Thyroid gland (tissue), 4 donors: ENCODE data around the gene ZNF576. TPM values are rescaled to one million over a fixed set of nuclear protein-coding genes. Genes with fewer than 3 reads are reported as not detected.

Experiments used
- DNase-seq, 2 donors: peaks; one replicate each; pipeline ENCODE4 v3.0.0-alpha.2; 2019
- H3K27ac ChIP-seq, 3 donors: fragments of 200-600 bp; sonication (generic); 1 replicate in 2 of 3; 2 replicates in 1 of 3; pipeline ENCODE4 v1.5.1; 2016 to 2019; ENCODE audit warnings: mild to moderate bottlenecking in 1 of 3, moderate library complexity in 1 of 3
- H3K27me3 ChIP-seq: fragments of 200-600 bp; sonication (generic); one replicate; pipeline ENCODE4 v1.5.1; 2019
- H3K36me3 ChIP-seq, 2 donors: fragments of 200-600 bp; sonication (generic); one replicate each; pipeline ENCODE4 v1.5.1; 2016 to 2019
- H3K4me1 ChIP-seq, 2 donors: fragments of 200-600 bp; sonication (generic); one replicate each; pipeline ENCODE4 v1.5.1; 2017 to 2019
- H3K4me3 ChIP-seq, 3 donors: fragments of 200-600 bp; sonication (generic); replicated peaks in 1 of 3; 1 replicate in 2 of 3; 2 replicates in 1 of 3; pipeline ENCODE4 v1.5.1; 2016; ENCODE audit warnings: mild to moderate bottlenecking in 1 of 3
- H3K9me3 ChIP-seq: fragments of 200-600 bp; sonication (generic); one replicate; pipeline ENCODE4 v1.5.1; 2017
- POLR2A ChIP-seq, 2 donors: fragments of 450-650 bp; IDR thresholded peaks; one replicate each; pipeline ENCODE4 v1.6.1; 2017; ENCODE audit warnings: antibody characterized with exemption in 2 of 2, mild to moderate bottlenecking in 2 of 2, moderate library complexity in 1 of 2
- WGBS, 2 donors: methylation state at CpG; one replicate each; pipeline ENCODE4 v1.1.5; 2017; 5-methylcytosine and 5-hydroxymethylcytosine counted together
- intact Hi-C: fragments of 100-400 bp; cut with DNase I; formaldehyde crosslinking; loops from one replicate; pipeline ENCODE4 v1.15.1; 2023
- total RNA-seq, 4 donors: library from RNA; depleted of rRNA; stranded (reverse); fragments of >200 nt; gene quantifications; one replicate each; pipeline ENCODE4 v1.2.3, GENCODE V29; 2016
- TF ChIP-seq, protein P1 (sequence below), 6 experiments: fragments of 200-600 bp in 3 of 6; fragments of 450-650 bp in 3 of 6; sonication (generic) in 3 of 6; IDR thresholded peaks; one replicate each; pipeline ENCODE4 v1.5.1; 2016 to 2019; ENCODE audit warnings: antibody characterized with exemption in 6 of 6, mild to moderate bottlenecking in 2 of 6, inconsistent platforms in 1 of 6, moderate library complexity in 1 of 6

Gene ZNF576
- total RNA-seq, 4 donors from 2014 or later, result 15.7 to 23.5 (median 17.9) TPM

DNA sequence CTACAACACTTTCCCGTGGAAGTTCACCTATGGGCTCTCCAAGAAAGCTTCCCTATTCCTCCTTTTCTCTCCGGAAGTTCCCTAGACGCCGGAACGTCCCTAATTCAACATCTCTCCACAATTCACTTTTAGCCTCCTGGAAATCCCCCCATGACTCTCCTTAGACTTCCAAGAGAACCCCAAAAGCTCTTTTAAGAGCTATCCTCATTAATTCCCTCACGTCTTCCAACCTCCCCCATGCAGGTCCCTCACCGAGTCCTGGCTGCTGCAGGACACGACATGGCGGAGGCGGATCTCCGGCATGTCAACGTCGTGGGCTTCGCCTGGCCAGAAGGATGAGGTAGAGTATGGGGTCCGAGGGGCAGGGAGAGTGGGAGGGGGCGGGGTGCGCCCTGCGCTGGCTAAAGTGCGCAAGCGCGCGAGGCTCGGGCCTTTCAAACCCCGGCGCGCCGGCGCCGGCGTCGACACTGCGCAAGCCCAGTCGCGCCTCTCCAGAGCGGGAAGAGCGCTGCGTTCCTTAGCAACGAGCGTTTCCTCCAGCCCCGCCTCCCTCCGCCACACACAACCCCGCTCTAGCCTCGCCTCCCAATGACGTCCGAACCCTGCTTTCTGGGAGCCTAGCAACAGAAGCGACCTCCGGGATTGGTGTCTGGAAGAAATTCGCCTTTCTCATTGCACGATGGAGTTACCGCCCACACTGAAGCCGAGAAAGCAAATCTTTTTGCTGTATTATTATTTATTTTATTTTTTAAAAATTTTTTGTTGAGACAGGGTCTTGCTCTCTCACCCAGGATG, 21.0 kb upstream of the ZNF576 start, which contains the start of the genes PINLYP and XRCC1:
PINLYP (plus strand) TSS at position 646 of the 795 bp plus-strand sequence. CDS start 1,391 bp downstream, outside the sequence.
XRCC1 (minus strand) TSS at position 372 of the 795 bp plus-strand sequence; CDS start at position 303, 69 bp downstream.
- DNase-seq, result peak; percentile 98
- Histone ChIP-seq H3K4me3 (peak within 1 kb of the TSS; percentile 44 to 98 (median 62)), H3K27me3 (no peaks in the 10 kb centered on the region), H3K36me3 (no peaks in the 10 kb centered on the region), H3K9me3 (no peaks in the 10 kb centered on the region), H3K27ac (peak within 1 kb of the TSS; percentile 57 to 77 (median 72)), H3K4me1 (peaks cover 16 to 19% of the 10 kb centered on the region in 2 donors)
- peak in 1 of 2 donors; percentile 55 for TF ChIP-seq POLR2A (IDR thresholded peaks at IDR 0.05)
- TF ChIP-seq, protein P1, sequence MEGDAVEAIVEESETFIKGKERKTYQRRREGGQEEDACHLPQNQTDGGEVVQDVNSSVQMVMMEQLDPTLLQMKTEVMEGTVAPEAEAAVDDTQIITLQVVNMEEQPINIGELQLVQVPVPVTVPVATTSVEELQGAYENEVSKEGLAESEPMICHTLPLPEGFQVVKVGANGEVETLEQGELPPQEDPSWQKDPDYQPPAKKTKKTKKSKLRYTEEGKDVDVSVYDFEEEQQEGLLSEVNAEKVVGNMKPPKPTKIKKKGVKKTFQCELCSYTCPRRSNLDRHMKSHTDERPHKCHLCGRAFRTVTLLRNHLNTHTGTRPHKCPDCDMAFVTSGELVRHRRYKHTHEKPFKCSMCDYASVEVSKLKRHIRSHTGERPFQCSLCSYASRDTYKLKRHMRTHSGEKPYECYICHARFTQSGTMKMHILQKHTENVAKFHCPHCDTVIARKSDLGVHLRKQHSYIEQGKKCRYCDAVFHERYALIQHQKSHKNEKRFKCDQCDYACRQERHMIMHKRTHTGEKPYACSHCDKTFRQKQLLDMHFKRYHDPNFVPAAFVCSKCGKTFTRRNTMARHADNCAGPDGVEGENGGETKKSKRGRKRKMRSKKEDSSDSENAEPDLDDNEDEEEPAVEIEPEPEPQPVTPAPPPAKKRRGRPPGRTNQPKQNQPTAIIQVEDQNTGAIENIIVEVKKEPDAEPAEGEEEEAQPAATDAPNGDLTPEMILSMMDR (IDR thresholded peaks at IDR 0.05), result no peak
- 0% methylated on average over 18 to 36 of the region's 51 CpGs for whole genome bisulfite sequencing, 2 donors
- intact Hi-C loops, result loop anchor here (2.0 kb wide), 1 partner anchor 21 kb away; the partner anchor contains the start of genes IRGQ and ZNF576

DNA sequence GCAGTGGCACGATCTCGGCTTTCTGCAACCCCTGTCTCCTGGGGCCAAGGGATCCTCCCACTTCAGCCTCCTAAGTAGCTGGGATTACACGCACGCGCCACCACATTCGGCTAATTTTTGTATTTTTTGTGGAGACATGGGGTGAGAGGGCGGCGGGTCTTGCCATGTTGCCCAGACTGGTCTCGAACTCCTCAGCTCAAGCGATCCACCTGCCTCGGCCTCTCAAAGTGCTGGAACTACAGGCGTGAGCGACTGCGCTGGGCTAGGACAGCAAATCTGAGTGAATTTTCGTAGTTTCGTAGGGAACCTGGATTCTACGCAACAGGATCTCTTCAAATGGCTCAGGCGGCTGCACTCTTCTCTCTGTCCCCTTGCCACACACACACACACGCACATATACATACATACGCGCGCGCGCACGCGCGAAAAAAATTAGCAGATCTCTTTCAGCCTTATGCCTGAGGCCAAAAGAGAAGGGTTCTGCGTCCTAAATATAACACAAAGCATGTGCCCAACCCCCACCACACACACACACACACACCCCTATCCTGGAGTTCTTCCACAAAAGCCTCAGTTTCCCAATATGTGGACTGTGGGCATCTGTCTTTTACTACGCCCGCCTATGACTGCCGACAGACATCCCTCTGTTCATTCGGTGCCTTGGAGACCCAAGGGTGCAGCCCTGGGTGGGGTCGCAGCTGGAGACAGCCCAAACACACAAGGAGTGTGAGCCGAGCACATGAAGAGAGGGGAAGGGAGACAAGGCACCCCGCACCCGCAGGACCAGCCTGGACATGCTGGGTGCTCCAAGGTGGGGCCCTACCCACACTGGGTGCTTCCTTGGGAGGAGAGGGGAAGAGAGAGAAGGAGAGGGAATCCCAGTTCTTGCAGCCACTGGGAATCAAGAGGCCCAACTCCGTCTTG, 20.2 kb upstream of the ZNF576 start:
- WGBS, 2 donors, result 64 to 72% methylated on average over 37 of the region's 37 CpGs
- peaks cover 16 to 25% of the 10 kb centered on the region in 2 donors for H3K4me1 ChIP-seq
- TF ChIP-seq POLR2A (IDR thresholded peaks at IDR 0.05), result no peak
- TF ChIP-seq, protein P1 (IDR thresholded peaks at IDR 0.05), result no peak
- intact Hi-C loops, result loop anchor here (2.0 kb wide), 1 partner anchor 21 kb away; the partner anchor contains the start of genes IRGQ and ZNF576
- no peak for DNase-seq
- H3K36me3 ChIP-seq, result no peaks in the 10 kb centered on the region
- H3K4me3 ChIP-seq, result peak overlapping the region in 1 of 3 donors; percentile 44
- no peaks in the 10 kb centered on the region for H3K27me3 ChIP-seq
- no peaks in the 10 kb centered on the region for H3K9me3 ChIP-seq
- H3K27ac ChIP-seq, result peak overlapping the region in 2 of 3 donors; percentile 57 to 77

DNA sequence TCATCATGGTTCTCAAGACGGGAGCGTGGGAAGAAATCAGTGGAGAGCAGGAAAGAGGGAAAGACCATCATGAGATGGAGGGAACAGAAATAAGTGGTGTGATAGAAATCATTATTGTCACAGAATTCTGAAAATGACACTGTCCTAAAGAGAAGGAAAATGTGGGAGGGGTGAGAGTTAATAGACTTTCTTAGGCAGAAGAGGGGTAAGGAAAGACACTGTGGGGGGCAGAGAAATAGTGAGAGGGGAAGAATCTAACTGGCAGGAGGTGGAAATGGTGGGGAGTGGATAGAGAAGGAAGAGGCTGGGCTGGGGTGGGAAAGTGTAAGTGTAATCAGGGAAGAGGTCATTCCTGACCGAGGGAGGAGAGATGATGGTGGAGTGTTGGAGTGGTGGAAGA, 17.6 kb upstream of the ZNF576 start:
- Histone ChIP-seq H3K4me1 (peaks cover 13 to 27% of the 10 kb centered on the region in 2 donors), H3K9me3 (no peaks in the 10 kb centered on the region), H3K36me3 (no peaks in the 10 kb centered on the region), H3K4me3 (no peak overlapping the region), H3K27me3 (no peaks in the 10 kb centered on the region), H3K27ac (no peak overlapping the region)
- intact Hi-C loops, result no loop called here
- WGBS, 2 donors, result 88 to 90% methylated on average over 3 of the region's 3 CpGs
- no peak for DNase-seq
- TF ChIP-seq, protein P1 (IDR thresholded peaks at IDR 0.05), result no peak
- no peak for TF ChIP-seq POLR2A (IDR thresholded peaks at IDR 0.05)

DNA sequence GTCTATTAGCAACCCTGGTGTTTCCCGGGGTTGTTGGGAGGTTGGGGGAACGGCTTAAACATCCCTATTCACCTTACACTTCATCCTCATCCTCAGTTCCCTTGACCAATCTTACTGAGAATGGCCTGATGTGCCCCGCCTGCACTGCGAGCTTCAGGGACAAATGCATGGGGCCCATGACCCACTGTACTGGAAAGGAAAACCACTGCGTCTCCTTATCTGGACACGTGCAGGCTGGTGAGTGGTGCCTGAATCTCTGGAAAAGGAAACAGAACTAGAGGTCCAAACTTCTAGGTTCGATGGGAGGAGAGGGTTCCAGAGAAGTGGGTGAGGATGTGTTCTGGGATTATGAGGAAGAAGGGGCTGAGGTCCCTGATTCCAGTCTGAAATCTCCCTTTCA, 14.9 kb upstream of the ZNF576 start:
- H3K36me3 ChIP-seq, result no peaks in the 10 kb centered on the region
- H3K4me3 ChIP-seq, result no peak overlapping the region
- 80 to 90% methylated on average over 7 of the region's 7 CpGs for WGBS, 2 donors
- H3K9me3 ChIP-seq, result no peaks in the 10 kb centered on the region
- no peak overlapping the region for H3K27ac ChIP-seq
- no peak for DNase-seq
- peaks cover 4 to 28% of the 10 kb centered on the region in 2 donors for H3K4me1 ChIP-seq
- TF ChIP-seq, protein P1 (IDR thresholded peaks at IDR 0.05), result no peak
- no peak for TF ChIP-seq POLR2A (IDR thresholded peaks at IDR 0.05)
- intact Hi-C loops, result no loop called here
- H3K27me3 ChIP-seq, result no peaks in the 10 kb centered on the region
